NCI-H1694 (cell line): ENCODE measurements around the gene MYO7B.

Experiments
- DNase-seq: peaks from one replicate; lab custom pipeline; 2025; lab: John Stamatoyannopoulos, UW

Gene MYO7B

GRCh38 chr2:127589358-127589757 is 53.9 kb downstream of the MYO7B start:
- no peak for DNase-seq

GRCh38 chr2:127589841-127590240 is 54.4 kb downstream of the MYO7B start:
- DNase-seq, result no peak

GRCh38 chr2:127590386-127591190 is 55.1 kb downstream of the MYO7B start:
- DNase-seq, result no peak

- peak; percentile 53 for DNase-seq
Measured at GRCh38 chr2:127591221-127591923, 55.9 kb downstream of the MYO7B start.

GRCh38 chr2:127592761-127593227 is 57.3 kb downstream of the MYO7B start:
- DNase-seq, result no peak

GRCh38 chr2:127593228-127594115 is 58.0 kb downstream of the MYO7B start:
- no peak for DNase-seq

- no peak for DNase-seq
Measured at GRCh38 chr2:127594116-127594591, 58.7 kb downstream of the MYO7B start.

- no peak for DNase-seq
Measured at GRCh38 chr2:127596311-127597045, 61.0 kb downstream of the MYO7B start.

GRCh38 chr2:127597046-127597983 is 61.8 kb downstream of the MYO7B start:
- DNase-seq, result no peak

GRCh38 chr2:127597984-127598380 is 62.5 kb downstream of the MYO7B start:
- DNase-seq, result no peak

GRCh38 chr2:127598711-127599110 is 63.2 kb downstream of the MYO7B start:
- DNase-seq, result no peak

- DNase-seq, result no peak
Measured at GRCh38 chr2:127599211-127599610, 63.7 kb downstream of the MYO7B start.

GRCh38 chr2:127604986-127605385 is 69.5 kb downstream of the MYO7B start:
- DNase-seq, result no peak

- no peak for DNase-seq
Measured at GRCh38 chr2:127605691-127606263, 70.3 kb downstream of the MYO7B start.

- DNase-seq, result no peak
Measured at GRCh38 chr2:127606625-127607398, 71.3 kb downstream of the MYO7B start.

GRCh38 chr2:127607399-127607908 is 72.0 kb downstream of the MYO7B start:
- DNase-seq, result no peak

- DNase-seq, result no peak
Measured at GRCh38 chr2:127608061-127609030, 72.9 kb downstream of the MYO7B start.
